OCI-LY3 (cell line): ENCODE data around the gene WDR5.

Experiments used
- H2AFZ ChIP-seq: fragments of 200-600, 300-600 bp; shearing (Covaris generic); 2 replicates; pipeline ENCODE4 v1.6.0; 2014; ENCODE audit warnings: antibody characterized with exemption, low read depth, low read length
- H3K27ac ChIP-seq: fragments of 200-600, 300-600 bp; sonication (generic); 2 replicates; pipeline ENCODE4 v1.5.1; 2014; ENCODE audit warnings: mild to moderate bottlenecking, low read length, moderate library complexity, mixed read lengths
- H3K27me3 ChIP-seq: fragments of 200-600, 300-600 bp; sonication (generic); 2 replicates; pipeline ENCODE4 v1.6.1; 2014; ENCODE audit warnings: low read depth, low read length, mixed read lengths
- H3K36me3 ChIP-seq: fragments of 200-600, 300-600 bp; sonication (generic); replicated peaks from 2 replicates; pipeline ENCODE3; 2014; ENCODE audit warnings: low read depth, low read length, mixed read lengths
- H3K4me1 ChIP-seq: fragments of 300-600, 200-600 bp; sonication (generic); 2 replicates; pipeline ENCODE4 v1.6.1; 2014; ENCODE audit warnings: low read length, mixed read lengths
- H3K4me2 ChIP-seq: fragments of 200-600, 300-600 bp; sonication (generic); 2 replicates; pipeline ENCODE4 v1.6.1; 2014; ENCODE audit warnings: low read length, mixed read lengths
- H3K4me3 ChIP-seq: fragments of 300-600, 200-600 bp; sonication (generic); 2 replicates; pipeline ENCODE4 v1.5.1; 2014; ENCODE audit warnings: antibody characterized with exemption, mild to moderate bottlenecking, low read length, moderate library complexity
- H3K79me2 ChIP-seq: fragments of 300-600, 200-600 bp; shearing (Covaris generic); 2 replicates; pipeline ENCODE4 v1.6.1; 2014; ENCODE audit warnings: mild to moderate bottlenecking, low read length, mixed read lengths
- H3K9ac ChIP-seq: fragments of 300-600, 200-600 bp; shearing (Covaris generic); 2 replicates; pipeline ENCODE4 v1.6.0; 2014; ENCODE audit warnings: mild to moderate bottlenecking, low read length, moderate library complexity
- H3K9me3 ChIP-seq: fragments of 200-600, 300-600 bp; shearing (Covaris generic); 2 replicates; pipeline ENCODE4 v1.6.1; 2014; ENCODE audit warnings: low read length, mixed read lengths; ENCODE audit not compliant: insufficient read depth
- H4K20me1 ChIP-seq: fragments of 200-600, 300-600 bp; sonication (generic); 2 replicates; pipeline ENCODE4 v1.6.1; 2016; ENCODE audit warnings: low read length, mixed read lengths; ENCODE audit not compliant: insufficient read depth
- EZH2phosphoT487 ChIP-seq: fragments of 200-600 bp; shearing (Covaris generic); IDR thresholded peaks from 2 replicates; pipeline ENCODE4 v1.6.1; 2018; ENCODE audit warnings: antibody characterized with exemption, mixed run types, low read depth
- TF ChIP-seq, protein P1 (sequence below): fragments of 200-600, 300-600 bp; sonication (generic); IDR thresholded peaks from 2 replicates; pipeline ENCODE4 v1.5.1; 2014; ENCODE audit warnings: antibody characterized with exemption, low read length, low read depth

WDR5 gene

DNA sequence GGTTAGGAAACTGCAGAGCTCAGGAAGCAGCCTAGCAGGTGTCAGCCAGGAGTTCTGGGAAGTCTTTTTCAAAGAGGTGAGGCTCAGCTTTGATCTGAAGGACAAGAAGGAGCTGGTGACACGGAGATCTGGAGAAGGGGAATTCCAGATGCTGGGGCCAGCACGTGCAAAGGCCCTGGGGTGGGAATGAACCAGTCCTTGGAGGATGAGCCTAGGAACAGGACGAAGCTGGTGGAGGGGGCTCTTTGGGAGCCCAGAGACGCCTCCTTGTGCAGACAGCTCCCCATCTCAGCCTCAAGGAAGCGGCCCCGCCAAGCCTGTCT is 43.7 kb downstream of the WDR5 start:
- no peaks in the 10 kb centered on the region for H3K9me3 ChIP-seq
- H3K79me2 ChIP-seq, result 0 out of 2 replicates have a peak, but pooled peaks cover 3% of the 10 kb centered on the region
- no peak overlapping the region for H3K27ac ChIP-seq
- no peak overlapping the region for H3K9ac ChIP-seq
- H3K4me3 ChIP-seq, result no peak overlapping the region
- no peak overlapping the region for H2AFZ ChIP-seq
- H4K20me1 ChIP-seq, result no peaks in the 10 kb centered on the region
- peaks cover 16% of the 10 kb centered on the region for H3K27me3 ChIP-seq
- no peaks in the 10 kb centered on the region for H3K36me3 ChIP-seq
- TF ChIP-seq EZH2phosphoT487, result no peak
- TF ChIP-seq, protein P1, sequence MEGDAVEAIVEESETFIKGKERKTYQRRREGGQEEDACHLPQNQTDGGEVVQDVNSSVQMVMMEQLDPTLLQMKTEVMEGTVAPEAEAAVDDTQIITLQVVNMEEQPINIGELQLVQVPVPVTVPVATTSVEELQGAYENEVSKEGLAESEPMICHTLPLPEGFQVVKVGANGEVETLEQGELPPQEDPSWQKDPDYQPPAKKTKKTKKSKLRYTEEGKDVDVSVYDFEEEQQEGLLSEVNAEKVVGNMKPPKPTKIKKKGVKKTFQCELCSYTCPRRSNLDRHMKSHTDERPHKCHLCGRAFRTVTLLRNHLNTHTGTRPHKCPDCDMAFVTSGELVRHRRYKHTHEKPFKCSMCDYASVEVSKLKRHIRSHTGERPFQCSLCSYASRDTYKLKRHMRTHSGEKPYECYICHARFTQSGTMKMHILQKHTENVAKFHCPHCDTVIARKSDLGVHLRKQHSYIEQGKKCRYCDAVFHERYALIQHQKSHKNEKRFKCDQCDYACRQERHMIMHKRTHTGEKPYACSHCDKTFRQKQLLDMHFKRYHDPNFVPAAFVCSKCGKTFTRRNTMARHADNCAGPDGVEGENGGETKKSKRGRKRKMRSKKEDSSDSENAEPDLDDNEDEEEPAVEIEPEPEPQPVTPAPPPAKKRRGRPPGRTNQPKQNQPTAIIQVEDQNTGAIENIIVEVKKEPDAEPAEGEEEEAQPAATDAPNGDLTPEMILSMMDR, result no peak
- H3K4me2 ChIP-seq, result no peak overlapping the region
- peaks cover 37% of the 10 kb centered on the region for H3K4me1 ChIP-seq

GRCh38 chr9:134179918-134180785 is 44.3 kb downstream of the WDR5 start:
- Histone ChIP-seq H3K4me1 (peaks cover 31% of the 10 kb centered on the region), H4K20me1 (no peaks in the 10 kb centered on the region), H3K27me3 (peaks cover 16% of the 10 kb centered on the region), H3K27ac (no peak overlapping the region), H2AFZ (no peak overlapping the region), H3K4me2 (no peak overlapping the region), H3K9ac (no peak overlapping the region), H3K36me3 (no peaks in the 10 kb centered on the region), H3K9me3 (no peaks in the 10 kb centered on the region), H3K4me3 (no peak overlapping the region), H3K79me2 (0 out of 2 replicates have a peak, but pooled peaks cover 3% of the 10 kb centered on the region)
- TF ChIP-seq, protein P1, result no peak
- no peak for TF ChIP-seq EZH2phosphoT487

DNA sequence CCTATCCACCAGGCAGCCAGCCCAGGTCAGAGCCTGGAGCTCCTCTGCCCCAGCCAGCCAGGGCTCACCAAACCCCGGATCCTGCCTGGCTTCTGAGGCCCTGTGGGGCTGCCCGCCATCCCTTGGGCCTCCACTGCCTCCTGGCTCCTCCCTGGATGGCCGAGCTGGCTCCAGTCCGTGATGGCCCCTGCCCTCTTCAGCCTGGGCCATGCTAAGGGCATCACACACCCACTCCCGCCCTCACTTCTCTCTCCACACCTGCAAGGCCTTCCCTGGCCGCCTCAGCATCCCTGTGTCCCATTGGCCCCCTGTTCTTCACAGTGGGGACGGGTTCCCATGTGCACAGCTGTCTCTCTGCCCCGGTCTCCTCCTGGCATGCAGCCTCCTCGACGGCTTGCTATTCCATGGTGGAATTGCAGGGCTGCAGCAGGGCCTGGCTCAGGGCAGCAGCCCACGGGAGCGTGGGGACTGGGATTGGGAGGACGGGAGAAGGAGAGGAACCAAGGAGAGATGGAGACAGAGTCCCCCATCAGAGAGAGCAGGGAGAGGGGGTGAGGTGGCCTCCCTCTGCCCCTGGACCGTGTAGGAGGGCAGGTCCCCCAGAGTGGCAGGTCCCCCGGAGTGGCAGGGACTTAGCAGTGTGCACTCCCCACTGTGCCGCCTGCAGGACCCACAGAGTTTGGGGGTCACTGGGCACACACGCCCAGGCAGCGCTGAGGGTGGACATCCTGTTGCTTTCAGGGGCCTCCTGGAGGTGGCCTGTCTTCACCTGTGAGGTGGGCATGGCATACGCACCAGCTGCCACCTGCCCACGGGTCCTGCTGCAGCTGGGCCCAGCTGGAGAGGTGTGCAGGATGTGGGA is 45.1 kb downstream of the WDR5 start:
- Histone ChIP-seq H3K4me2 (no peak overlapping the region), H3K27me3 (peaks cover 16% of the 10 kb centered on the region), H4K20me1 (no peaks in the 10 kb centered on the region), H3K4me3 (no peak overlapping the region), H3K4me1 (peaks cover 33% of the 10 kb centered on the region), H3K79me2 (0 out of 2 replicates have a peak, but pooled peaks cover 3% of the 10 kb centered on the region), H3K9me3 (no peaks in the 10 kb centered on the region), H3K36me3 (no peaks in the 10 kb centered on the region), H3K9ac (peak overlapping the region; percentile 16; the same call in 1 of the 2 replicates), H3K27ac (peak overlapping the region; percentile 54; the same call in 1 of the 2 replicates), H2AFZ (no peak overlapping the region)
- TF ChIP-seq, protein P1, result no peak
- TF ChIP-seq EZH2phosphoT487, result no peak

- Histone ChIP-seq H3K9ac (peak overlapping the region; percentile 16; the same call in 1 of the 2 replicates), H3K4me2 (peak overlapping the region; percentile 12)
- no peak for TF ChIP-seq EZH2phosphoT487
- TF ChIP-seq, protein P1, result no peak
These were observed 45.8 kb downstream of the WDR5 start for GRCh38 chr9:134181648-134182034.

More at GRCh38 chr9:134181648-134182034, 45.8 kb downstream of the WDR5 start:
- no peaks in the 10 kb centered on the region for H3K9me3 ChIP-seq
- no peak overlapping the region for H2AFZ ChIP-seq
- 0 out of 2 replicates have a peak, but pooled peaks cover 3% of the 10 kb centered on the region for H3K79me2 ChIP-seq
- H4K20me1 ChIP-seq, result no peaks in the 10 kb centered on the region
- peak overlapping the region; percentile 54 for H3K27ac ChIP-seq
- no peaks in the 10 kb centered on the region for H3K36me3 ChIP-seq
- H3K4me1 ChIP-seq, result peaks cover 39% of the 10 kb centered on the region
- H3K27me3 ChIP-seq, result peaks cover 12% of the 10 kb centered on the region
- H3K4me3 ChIP-seq, result no peak overlapping the region
